T-helper 2 cell (primary cell): ENCODE data around the gene TFDP1.

Experiments used
- DNase-seq, 5 experiments: peaks; one replicate each; pipeline versions ENCODE4 v3.0.0 to v3.0.0-alpha.2; 2012 to 2022

The TFDP1 gene

DNA sequence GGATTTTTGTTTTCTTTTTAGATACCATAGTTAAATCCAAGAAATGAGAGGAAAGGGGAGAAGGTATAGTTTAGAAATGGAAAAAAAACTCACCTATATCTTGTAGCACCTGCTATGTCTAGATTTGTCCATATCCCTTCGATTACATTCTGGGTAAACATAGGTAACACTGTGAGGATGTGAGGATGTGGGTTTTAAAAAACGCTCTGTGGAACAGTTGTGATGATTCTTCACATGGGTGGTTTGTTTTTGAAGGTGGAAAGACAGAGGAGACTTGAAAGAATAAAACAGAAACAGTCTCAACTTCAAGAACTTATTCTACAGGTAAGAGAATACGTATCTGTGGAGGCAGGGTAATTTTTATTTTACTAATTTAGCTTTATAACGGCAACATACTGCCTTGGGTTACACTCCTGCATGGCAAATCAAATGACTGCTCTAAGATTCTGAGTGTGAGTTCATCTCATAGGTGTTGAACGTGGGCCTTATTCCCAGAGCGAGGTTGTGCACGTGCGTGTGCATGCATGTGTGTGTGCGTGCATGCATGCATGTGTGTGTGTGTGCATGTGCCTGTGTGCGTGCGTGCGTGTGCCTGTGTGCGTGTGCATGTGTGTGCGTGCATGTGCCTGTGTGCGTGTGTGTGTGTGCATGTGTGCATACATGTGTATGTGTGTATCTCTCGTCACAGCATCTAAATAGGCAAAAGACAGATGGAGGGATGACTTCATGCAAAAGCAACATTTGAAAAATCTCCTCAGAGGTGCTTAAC is 49.9 kb downstream of the TFDP1 start:
- DNase-seq: no peak

DNA sequence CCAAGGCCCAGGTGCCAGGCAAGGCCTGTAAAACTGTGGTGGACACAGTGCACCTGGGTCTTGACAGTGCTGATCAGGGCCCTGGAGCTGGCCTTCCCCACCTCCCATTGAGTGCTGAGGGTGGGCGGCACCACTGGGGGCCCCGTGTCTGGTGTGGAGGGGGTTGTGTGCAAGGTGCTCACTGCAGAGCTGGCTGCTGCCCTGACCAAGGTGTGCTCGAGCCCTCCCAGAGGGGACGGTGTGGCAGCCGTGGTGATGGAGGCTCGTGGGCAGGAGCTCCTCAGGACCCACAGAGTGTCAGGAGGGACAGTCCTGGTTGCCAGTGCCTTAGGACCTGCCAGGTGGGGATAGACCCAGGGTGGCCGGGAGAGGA is 50.5 kb downstream of the TFDP1 start:
- no peak for DNase-seq

DNA sequence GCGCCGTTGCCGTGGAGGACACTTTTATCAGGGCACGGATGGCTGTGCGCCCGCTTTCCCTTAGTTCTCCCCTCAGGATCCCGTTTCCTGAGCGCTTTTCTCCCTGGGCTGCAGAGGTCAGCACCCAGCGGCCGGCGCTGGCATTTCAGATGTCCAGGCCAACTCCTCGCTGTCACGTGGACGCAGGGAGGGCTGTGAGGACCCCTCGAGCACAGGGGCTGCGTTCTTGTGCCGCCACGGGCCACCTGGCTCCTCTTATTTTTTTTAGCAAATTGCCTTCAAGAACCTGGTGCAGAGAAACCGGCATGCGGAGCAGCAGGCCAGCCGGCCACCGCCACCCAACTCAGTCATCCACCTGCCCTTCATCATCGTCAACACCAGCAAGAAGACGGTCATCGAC is 51.2 kb downstream of the TFDP1 start:
- DNase-seq: no peak

DNA sequence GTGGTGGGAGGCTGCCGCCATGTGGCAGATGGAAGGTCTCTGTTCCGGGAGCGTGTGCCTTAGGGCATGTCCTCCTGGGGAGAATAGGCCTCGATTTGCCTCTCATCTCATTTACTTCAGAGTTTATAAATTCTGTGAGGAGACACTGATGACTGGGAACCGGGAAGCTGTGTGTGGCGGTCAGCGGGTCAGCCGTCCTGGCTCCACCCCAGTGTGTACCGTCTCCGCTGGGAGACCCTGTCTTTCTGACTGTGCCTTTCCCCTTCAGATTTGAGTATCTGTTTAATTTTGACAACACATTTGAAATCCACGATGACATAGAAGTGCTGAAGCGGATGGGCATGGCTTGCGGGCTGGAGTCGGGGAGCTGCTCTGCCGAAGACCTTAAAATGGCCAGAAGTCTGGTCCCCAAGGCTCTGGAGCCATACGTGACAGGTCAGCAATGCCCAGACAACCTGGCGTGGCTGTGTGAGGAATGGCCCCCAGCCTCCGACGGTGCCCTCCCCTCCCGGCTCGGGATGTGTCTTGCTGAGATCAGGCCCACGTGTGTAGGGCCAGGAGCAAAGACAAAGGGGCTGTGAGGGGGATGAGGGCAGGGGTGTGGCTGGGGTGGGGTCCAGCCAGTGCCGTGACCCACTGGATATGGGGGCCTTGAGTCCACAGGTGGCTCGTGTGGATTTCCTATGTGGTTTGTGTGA is 51.9 kb downstream of the TFDP1 start:
- no peak for DNase-seq

DNA sequence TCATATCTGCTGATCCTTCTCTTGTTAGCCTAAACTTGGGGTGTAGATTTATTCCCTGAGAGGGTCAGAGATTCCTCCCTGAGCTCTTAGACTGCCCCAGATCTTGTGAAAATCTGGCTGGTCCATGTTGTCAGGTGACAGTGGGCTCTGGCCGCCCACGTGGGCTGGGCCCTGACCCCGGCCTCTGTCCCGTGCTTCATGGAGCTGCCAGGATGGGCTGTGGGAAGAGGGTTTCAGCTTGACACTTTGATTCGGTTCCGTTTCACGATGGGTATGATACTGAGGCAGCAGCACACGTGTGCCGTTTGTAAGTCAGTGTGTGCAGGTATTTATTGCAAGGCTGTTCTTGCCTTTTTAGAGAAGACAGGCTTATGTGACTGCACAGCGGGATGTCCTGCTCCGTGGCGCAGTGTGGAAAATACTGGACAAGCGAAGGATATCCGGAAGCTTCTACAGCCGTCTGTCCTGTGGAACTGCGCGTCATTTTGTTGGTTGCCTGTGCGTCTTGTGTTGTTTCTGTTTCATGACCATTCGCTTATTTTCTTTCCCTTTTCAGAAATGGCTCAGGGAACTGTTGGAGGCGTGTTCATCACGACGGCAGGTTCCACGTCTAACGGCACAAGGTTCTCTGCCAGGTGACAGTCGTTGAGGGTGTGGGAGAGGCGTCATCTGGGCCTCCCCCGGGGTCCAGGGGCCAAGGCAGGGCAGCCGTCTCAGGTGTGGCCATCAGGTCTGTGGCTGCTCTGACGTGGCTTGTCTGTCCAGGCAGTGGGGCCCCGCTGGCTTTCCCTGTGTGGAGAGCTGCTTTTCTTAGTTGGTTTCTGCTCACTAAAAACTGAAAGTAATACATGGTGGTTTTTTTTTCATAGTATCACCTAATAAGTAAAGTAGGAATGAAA is 53.0 kb downstream of the TFDP1 start:
- DNase-seq: no peak

DNA sequence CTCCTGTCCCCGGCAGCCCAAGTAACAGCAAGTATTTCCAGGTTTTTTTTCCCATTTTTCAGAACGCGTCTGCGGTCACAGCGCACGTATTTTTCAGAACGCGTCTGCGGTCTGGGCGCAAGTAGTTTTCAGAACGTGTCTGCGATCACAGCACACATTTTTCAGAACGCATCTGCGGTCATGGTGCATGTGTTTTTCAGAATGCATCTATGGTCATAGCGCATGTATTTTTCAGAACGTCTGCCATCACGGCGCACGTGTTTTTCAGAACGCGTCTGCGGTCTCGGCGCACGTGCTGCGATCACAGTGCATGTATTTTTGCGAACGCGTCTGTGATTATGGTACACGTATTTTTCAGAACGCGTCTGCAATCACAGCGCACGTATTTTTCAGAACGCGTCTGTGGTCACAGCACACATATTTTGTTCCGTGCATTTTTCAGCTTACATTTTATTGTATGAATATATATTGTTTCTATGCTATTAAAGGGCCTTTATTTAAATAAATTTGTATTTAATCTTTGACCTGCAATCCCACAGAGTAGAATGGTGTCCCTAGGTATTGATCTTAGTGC is 53.7 kb downstream of the TFDP1 start:
- DNase-seq: no peak

DNA sequence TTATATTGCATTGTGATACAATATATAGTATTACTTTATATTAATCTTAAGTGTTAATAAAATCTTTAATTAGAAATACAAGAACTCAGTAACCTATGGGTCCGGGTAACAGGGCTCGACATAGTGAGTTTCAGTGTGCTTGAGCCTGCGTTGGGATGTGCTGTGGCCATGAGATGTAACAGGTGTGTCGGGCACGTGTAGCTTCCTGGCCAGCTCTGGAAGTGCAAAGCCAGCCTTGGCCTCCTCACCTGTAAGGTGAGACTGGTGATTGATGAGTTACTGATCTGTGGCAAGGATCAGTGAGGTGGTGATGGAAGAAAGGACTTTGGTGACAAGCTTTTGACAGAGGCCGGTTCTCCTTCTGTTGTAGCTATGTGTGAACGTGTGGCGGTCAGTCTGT is 54.3 kb downstream of the TFDP1 start:
- DNase-seq: no peak

DNA sequence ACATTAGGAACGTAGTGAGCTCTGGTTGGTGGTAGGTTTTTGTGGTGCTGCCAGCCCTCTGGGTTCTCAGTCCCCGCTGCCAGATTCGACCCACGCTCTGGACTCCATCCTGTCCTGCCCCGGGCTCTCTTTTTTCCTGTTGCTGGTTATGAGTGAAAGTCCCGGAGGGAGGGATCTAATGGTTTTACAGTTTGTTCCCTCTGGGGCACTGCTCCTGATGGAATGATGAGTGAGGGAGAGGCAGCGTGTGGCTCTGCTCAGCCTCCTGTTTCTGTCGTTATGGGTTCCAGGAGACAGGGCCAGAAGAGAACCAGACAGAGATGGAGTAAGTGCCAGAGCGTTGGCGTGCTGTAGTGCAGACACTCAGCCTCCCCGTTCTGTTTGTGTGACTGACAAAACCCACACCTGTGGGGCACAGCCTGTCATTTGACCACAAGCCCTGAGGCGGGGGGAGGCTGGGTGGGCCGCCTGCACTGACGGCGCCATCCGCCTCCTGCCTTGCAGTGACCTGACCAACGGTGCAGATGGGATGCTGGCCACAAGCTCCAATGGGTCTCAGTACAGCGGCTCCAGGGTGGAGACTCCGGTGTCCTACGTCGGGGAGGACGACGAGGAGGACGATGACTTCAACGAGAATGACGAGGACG is 55.2 kb downstream of the TFDP1 start:
- no peak for DNase-seq

DNA sequence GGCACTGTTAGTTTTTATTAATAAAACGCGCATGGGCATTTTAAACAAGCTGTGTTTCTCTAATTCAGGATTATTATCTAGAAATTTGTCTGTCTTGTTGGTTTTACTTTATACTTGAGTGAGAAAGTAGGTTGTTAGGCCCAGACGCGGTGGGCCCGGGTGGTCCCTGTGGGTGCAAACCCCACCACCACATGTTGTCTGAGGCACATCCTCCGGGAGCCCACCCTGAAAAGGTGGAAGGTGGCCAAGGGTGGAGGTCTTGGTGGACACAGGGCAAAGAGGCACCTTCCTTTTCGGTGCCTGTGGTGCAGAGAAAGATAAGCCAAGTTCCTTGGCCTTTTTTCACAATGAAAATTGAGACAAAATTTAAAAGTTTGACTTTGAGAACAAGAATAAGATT is 56.9 kb downstream of the TFDP1 start:
- no peak for DNase-seq

DNA sequence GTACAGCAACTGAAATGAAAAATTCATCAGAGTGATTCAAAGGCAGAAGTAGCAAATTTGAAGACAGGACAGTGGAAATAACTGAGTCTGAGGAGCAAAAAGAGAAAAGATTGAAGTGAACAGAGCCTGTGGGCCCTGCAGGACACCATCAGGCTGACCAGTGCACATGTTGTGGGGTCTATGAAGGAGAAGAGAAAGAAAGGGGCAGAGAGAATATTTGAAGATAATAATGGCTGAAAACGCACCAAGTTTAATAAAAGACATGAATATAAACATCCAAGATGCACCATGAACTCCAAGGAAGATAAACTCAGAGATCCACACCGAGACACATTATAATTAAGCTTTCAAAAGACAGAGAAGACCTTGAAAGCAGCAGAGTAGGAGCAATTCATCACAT is 58.0 kb downstream of the TFDP1 start:
- no peak for DNase-seq

DNA sequence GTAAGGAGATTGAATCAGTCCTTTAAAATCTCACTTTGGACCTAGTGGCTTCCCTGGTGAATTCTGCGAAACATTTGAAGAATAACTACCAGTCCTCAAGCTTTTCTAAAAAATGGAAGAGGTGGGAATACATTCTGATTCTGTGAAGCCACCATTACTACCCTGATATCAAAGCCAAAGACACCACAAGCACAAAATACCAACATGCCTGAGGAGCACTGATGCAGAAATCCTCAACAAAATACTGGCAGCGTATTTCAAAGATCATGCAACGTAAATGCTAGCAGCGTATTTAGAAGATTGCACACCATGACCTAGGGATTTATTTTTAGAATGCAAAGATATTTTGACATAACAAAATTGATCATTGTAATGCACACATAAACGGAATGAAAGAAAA is 59.0 kb downstream of the TFDP1 start:
- no peak for DNase-seq

DNA sequence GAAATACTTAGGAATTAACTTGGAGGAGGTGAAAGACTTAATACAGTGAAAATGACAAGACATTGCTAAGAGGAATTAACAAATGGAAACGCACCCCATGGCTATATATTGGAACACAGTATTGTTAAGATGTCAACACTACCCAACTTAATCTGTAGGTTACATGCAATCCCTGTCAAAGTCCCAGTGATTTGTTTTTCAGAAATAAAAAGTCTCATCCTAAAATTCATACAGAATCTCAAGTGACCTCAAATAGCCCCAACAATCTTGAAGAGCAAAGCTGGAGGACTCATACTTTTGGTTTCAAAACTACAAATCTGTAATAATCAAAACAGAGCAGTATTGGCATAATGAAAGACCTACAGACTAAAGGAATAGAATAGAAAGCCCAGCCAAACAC is 60.2 kb downstream of the TFDP1 start:
- no peak for DNase-seq

DNA sequence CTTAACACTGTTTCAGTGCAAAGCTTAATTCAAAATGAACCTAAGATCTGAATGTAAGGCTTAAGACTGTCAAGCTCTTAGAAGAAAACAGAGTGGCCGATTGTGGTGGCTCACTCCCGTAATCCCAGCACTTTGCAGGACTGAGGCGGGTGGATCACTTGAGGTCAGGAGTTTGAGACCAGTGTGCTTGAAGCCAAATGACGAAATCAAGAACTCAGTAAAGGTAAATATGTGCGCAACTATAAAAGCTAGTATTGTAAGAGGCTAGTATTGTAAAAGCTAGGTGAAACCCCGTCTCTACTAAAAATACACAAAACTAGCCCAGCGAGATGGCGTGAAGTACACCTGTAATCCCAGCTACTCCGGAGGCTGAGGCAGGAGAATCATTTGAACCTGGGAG is 60.8 kb downstream of the TFDP1 start:
- no peak for DNase-seq

DNA sequence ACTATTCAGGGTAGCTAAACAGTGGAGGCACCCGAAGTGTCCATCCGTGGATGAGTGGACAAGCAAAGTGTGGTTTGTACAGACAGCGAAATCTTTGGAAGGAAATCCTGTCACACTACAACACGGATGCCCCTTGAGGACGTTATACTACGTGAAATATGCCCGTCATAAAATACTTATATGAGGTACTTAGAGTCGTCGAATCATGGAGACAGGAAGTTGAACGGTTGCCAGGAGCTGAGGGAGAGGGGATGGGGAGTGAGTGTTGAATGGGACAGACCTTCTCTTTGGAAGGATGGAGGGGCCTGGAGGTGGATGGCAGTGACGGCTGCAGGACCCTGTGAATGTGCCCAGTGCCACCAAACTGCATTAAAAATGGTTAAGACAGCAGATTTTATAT is 61.8 kb downstream of the TFDP1 start:
- no peak for DNase-seq

DNA sequence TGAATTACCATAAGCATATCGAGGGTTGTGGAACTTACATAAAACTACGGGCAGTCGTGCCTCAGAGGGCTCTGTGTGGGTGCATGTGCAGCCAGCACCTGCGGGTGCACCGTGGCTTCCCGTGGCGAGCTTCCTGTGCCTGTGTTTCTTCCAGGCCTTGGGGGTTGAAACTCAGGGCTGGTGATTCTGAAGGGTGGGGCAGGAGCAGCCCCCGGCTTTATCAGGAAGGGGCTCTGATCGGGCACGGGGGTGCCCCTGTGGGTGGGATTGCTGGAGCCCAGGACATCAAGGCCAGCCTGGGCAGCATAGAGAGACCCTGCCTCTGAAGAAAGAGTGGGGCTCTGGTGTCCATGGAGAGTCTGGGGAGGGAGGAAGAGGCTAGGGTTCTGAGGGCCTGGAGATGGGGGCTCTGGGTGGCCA is 62.4 kb downstream of the TFDP1 start:
- DNase-seq: no peak

DNA sequence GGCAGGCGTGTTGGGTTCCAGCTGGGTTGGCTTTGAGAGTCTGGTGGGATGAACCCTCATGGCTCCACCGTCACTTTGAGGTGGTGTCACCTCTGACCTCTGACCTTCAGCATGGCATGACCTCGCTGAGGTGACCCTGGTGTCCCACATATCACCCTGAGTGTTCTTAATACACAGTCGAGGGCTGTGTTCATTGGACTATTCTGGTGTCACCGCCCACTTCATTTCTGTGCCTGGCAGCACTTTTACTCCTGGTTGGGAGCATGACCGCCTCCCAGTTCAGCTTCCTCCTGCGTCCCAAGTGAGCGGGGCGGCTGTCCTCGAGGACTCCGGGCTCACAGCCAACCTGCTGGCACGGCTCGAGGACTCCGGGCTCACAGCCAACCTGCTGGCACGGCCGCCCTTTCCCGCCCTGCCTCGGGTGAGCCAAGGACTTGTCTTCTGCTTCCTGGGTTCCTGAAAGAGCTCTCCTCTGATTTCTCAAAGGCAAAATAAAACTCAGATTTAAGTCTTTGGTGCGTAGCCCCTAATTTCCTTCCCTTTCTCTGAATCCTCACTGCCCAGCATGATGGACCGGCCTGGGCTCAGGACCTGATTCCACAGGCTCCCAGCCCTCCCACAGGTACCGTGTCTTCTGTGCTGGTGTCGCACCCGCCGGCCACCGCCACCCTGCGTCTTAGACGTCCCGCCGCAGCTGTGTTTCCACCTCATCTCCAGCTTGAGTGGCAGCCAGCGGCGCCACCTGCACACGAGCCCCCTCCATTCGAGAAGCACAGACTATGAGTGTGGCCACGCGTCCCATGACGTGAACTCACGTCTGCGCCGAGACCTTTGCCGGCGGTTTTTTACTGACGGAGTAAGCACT is 63.0 kb downstream of the TFDP1 start:
- DNase-seq: peak in 1 of 5 experiments; percentile 5

DNA sequence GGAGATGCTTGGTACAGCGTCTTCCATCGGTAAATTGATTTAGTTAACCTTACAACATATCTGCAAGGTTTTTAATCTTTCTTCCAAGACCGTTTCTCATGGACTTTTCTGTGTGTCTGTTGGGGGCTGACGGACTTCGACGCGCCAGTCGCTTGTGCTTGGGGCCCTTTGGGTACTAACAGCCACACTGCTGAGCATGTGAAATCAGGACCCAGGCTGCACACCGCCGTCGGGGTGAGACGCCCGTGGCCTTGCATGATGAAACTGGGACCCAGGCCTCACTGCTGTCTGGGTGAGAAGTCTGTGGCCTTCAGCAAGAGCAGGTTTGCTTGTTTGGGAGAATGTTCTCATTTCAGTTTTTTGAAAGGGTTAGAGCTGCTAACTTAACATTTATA is 63.7 kb downstream of the TFDP1 start:
- DNase-seq: no peak

DNA sequence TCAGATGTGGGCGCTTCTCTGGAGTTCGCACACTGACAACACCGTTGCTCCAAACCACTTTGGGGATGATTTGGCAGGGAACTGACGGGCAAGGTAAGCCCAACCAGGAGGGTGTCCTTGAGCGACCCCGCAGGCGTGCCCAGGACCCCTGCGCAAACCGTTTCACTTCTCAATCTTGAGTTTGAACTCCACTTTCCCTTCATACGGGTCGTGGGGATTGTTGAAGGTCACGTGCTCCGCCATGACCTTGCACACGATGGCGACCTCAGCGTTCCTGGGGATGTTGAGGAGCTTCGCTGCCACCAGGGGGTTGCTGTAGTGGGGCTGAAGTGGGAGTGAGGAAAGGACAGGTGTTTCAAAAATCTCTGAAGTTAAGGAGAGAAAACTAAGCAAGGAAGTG is 64.7 kb downstream of the TFDP1 start:
- no peak for DNase-seq

DNA sequence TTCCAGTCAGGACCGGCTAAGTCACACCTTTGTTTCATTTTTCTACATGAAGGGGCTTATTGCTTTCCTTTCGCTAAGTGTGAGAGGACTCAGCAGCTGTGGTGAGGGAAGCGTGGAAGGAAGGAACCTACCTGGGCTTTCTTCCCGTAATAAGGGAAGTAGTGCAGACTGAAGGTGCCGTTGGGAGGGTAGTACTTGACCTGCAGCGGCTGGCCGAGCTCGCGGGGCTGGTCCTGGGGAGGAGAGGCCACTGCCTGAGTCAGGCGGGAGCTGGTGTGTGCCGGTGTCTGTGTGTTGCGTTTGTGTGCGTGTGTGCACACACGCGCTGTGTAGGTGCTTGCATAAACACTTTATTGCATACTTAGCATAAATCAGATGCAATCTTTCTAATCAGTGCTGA is 65.7 kb downstream of the TFDP1 start:
- no peak for DNase-seq

DNA sequence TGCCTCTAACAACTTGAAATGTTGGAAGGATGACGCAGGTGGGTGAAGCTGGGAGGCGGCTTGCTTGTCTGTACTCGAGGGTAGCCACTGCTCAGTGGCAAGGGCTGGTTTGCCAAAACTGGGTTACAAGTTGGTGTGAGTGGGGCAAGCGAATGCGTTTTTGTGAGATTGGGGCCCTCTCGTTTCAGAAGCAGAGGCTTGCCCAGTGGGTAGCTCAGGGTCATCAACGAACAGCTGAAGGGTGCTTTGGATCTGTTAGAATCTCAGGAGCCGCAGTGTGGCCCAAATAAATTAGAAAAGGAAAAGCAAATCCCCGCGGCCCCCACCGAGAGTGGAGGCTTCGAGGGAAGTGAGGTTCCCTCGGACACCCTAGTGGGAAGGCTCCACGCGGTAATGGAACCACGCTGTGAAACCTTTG is 66.2 kb downstream of the TFDP1 start:
- no peak for DNase-seq

DNA sequence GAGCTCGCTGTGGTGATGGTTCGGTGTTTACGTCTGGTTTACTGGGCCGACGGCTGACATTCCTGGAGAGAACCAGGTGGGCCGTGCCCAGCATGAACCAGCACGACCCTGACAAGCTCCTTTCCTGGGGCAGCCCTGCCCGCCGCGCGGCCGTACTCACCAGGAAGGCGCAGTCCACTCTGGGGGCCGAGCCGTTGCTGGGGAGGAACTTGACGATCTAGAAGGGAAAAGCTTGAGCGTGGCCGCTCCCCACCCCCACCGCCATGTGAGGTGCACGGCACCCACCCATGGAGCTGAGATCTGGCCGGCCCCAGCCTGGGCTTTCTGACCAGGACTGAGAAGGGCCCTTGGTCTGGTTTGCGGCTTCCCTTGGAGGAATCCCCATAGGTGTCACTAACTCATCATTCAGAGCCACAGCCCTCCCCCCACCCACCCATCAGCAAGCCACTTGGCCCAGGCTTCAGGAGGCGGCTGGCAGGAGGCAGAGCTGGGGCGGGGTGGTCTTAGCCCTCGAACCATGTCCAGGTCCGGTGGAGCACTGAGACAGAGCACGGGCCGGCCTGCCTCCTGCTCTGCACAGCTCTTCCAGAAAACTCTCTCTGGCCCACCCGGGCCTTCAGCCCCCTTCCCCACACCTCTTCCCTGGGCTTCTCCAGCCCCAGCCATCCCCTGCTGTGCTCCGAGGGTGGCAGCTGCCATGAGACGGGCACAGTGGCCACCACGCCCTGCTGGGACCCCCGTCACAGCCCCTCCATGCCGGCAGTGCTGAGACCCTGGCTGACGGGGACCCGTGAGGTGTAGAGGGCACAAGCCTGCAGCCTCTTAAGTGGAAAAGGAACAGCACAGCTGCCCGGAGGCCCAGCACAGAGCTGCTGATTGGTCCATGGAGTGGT is 67.2 kb downstream of the TFDP1 start:
- DNase-seq: peak in 1 of 5 experiments; percentile 6
